Dendritic cell treated with granulocyte-macrophage colony-stimulating factor and Interleukin-4, amounts not matched to agents 40 ng/mL and 50 ng/mL, for 4 days (primary cell): Measurements from ENCODE around the gene KIF13A.
"Not testable (repeated sequence)": the region's sequence is repeated elsewhere in the genome, so short reads cannot be mapped to it uniquely, and the experiment has no call there.

Source experiments
- H3K27ac Mint-ChIP-seq: one replicate; pipeline ENCODE4 v1.8.0; 2022; ENCODE audit warnings: mild to moderate bottlenecking, mixed read lengths
- H3K27me3 Mint-ChIP-seq: one replicate; pipeline ENCODE4 v1.8.0; 2022; ENCODE audit warnings: mild to moderate bottlenecking, mixed read lengths
- H3K36me3 Mint-ChIP-seq: one replicate; pipeline ENCODE4 v1.8.0; 2022; ENCODE audit warnings: low read depth, mixed read lengths
- H3K4me1 Mint-ChIP-seq: one replicate; pipeline ENCODE4 v1.8.0; 2022; ENCODE audit warnings: low read depth, mixed read lengths
- H3K4me3 Mint-ChIP-seq: one replicate; pipeline ENCODE4 v1.8.0; 2022; ENCODE audit warnings: mild to moderate bottlenecking, moderate library complexity, mixed read lengths
- H3K9me3 Mint-ChIP-seq: one replicate; pipeline ENCODE4 v1.8.0; 2022; ENCODE audit warnings: mixed read lengths
- intact Hi-C: fragments of 100-400 bp; cut with micrococcal nuclease; formaldehyde crosslinking; loops from one replicate; pipeline ENCODE4 v1.15.0; 2022

The KIF13A gene

DNA sequence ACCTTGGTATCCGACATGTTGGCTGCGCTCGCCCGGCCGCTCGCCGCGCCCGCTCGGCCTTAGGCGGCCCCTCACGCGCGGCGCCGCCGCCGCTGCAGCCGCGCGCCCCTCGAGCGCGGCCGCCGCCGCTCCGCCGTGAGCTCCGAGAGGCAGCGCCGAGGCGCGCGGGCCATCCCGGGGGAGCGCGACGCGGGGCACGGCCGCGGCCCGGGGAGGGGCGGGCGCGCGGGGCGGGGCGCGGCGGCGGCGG is at the start of gene KIF13A:
Gene KIF13A, minus strand, starts transcription at position 189 of the 250 bp plus-strand sequence. Its CDS starts 172 bp downstream, at position 17.
- peaks cover 9% of the 10 kb centered on the region for H3K36me3 Mint-ChIP-seq
- H3K27me3 Mint-ChIP-seq = peaks cover 3% of the 10 kb centered on the region
- H3K27ac Mint-ChIP-seq = peak within 1 kb of the TSS; percentile 87
- H3K4me3 Mint-ChIP-seq = peak within 1 kb of the TSS; percentile 88
- H3K4me1 Mint-ChIP-seq = peaks cover 56% of the 10 kb centered on the region
- no peaks in the 10 kb centered on the region for H3K9me3 Mint-ChIP-seq
- intact Hi-C loops = loop anchor here (1.0 to 10.0 kb wide), 3 partner anchors 53 to 135 kb away; partner anchors contain the start of gene NHLRC1

DNA sequence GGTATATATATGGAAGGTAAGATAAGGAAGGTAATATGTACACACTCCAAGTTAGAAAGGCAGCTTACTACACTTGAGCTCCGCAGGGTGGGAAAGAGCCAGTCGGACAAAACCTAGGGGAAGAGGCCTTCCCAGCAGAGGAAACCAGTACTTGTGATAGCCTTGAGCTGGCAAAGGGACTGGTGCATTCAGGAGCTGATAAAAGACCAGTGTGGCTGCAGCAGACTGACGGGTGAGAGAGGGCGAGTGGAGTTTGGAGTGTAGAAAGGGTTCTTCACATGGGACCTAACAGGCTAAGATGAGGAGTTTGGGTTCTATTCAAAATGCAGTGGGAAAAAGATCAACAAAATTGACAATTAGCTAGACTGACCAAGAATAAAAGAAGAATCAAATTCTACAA is 49.3 kb upstream of the KIF13A start:
- H3K27ac Mint-ChIP-seq = no peak overlapping the region
- H3K9me3 Mint-ChIP-seq = no peaks in the 10 kb centered on the region
- H3K36me3 Mint-ChIP-seq = no peaks in the 10 kb centered on the region
- intact Hi-C loops = no loop called here
- H3K4me3 Mint-ChIP-seq = no peak overlapping the region
- H3K27me3 Mint-ChIP-seq = no peaks in the 10 kb centered on the region
- H3K4me1 Mint-ChIP-seq = no peaks in the 10 kb centered on the region

DNA sequence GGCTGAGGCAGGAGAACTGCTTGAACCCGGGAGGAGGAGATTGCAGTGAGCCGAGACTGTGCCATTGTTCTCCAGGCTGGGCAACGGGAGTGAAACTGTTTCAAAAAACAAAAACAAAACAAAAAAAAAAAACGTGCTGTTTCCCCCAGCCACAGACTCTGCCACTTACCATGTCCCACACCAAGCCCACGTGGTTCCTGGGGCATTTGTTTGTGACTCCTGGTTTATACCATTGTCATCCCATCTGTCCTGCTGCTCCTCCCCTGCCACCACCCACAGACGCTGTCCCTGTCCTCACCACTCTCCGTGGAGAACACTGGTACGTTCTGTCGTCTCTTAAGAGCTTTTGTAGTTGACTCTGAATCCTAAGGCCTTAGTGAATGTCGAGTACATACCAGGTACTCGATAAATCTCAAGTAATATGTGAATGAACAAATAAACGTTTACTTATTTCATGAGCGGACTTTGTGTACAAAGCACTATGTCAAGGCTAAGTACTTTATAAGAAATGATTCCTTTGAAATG is 48.0 kb upstream of the KIF13A start:
- Mint-ChIP-seq H3K27ac (no peak overlapping the region), H3K27me3 (no peaks in the 10 kb centered on the region), H3K4me1 (no peaks in the 10 kb centered on the region), H3K4me3 (no peak overlapping the region), H3K36me3 (no peaks in the 10 kb centered on the region), H3K9me3 (no peaks in the 10 kb centered on the region)
- intact Hi-C loops = no loop called here

- no peak overlapping the region for H3K4me3 Mint-ChIP-seq
- no peaks in the 10 kb centered on the region for H3K27me3 Mint-ChIP-seq
- intact Hi-C loops = no loop called here
- no peaks in the 10 kb centered on the region for H3K4me1 Mint-ChIP-seq
- no peaks in the 10 kb centered on the region for H3K9me3 Mint-ChIP-seq
- no peak overlapping the region for H3K27ac Mint-ChIP-seq
- no peaks in the 10 kb centered on the region for H3K36me3 Mint-ChIP-seq
Measured at GRCh38 chr6:18034798-18035202, 47.4 kb upstream of the KIF13A start.

DNA sequence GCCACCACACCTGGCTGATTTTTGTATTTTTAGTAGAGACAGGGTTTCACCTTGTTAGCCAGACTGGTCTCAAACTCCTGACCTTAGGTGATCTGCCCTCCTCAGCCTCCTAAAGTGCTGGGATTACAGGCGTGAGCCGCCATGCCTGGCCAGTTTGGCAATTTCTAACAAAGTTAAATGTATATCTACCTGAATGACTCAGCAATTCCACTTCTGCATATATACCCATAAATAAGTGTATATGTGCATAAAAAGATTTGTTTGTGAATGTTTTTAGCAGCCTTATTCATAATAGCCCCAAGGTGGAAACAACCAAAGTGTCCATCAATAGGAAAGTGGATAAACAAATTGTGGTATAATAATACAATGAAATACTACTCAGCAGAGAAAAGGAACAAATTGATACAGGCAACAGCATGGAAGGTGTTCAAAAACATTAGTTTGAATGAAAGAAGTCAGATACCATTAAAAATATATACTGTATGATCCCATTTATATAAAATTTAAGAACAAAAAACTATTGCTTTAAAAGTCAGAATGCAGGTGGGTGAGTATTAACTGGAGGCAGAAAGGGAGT is 44.3 kb upstream of the KIF13A start:
- intact Hi-C loops = no loop called here
- Mint-ChIP-seq H3K36me3 (no peaks in the 10 kb centered on the region), H3K4me1 (no peaks in the 10 kb centered on the region), H3K27me3 (no peaks in the 10 kb centered on the region), H3K9me3 (no peaks in the 10 kb centered on the region), H3K27ac (no peak overlapping the region), H3K4me3 (no peak overlapping the region)

GRCh38 chr6:18031189-18031588 is 43.8 kb upstream of the KIF13A start:
- Mint-ChIP-seq H3K4me3 (no peak overlapping the region), H3K27ac (no peak overlapping the region), H3K9me3 (no peaks in the 10 kb centered on the region), H3K36me3 (no peaks in the 10 kb centered on the region), H3K4me1 (no peaks in the 10 kb centered on the region), H3K27me3 (no peaks in the 10 kb centered on the region)
- intact Hi-C loops = no loop called here

DNA sequence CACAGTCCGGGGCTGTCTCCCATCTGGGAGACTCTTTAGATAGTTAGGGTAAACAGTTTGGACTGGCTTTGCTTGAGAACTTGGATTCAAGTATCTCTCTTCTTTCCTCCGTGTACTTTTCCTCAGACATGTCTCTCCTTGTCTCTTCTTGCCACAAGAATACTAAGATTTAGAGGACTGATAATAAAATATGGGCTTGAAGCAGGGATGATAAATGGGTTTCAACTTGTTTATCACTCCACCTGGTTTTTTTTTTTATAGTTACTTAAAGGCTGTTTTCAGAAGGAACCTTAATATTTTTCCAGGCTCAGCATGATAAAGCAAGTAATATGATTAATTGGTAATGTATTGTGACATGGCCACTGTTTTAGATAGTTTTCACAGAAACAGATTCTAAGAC is 40.9 kb upstream of the KIF13A start:
- H3K36me3 Mint-ChIP-seq = no peaks in the 10 kb centered on the region
- no peak overlapping the region for H3K4me3 Mint-ChIP-seq
- peaks cover 3% of the 10 kb centered on the region for H3K27me3 Mint-ChIP-seq
- intact Hi-C loops = no loop called here
- no peak overlapping the region for H3K27ac Mint-ChIP-seq
- H3K4me1 Mint-ChIP-seq = no peaks in the 10 kb centered on the region
- H3K9me3 Mint-ChIP-seq = no peaks in the 10 kb centered on the region

DNA sequence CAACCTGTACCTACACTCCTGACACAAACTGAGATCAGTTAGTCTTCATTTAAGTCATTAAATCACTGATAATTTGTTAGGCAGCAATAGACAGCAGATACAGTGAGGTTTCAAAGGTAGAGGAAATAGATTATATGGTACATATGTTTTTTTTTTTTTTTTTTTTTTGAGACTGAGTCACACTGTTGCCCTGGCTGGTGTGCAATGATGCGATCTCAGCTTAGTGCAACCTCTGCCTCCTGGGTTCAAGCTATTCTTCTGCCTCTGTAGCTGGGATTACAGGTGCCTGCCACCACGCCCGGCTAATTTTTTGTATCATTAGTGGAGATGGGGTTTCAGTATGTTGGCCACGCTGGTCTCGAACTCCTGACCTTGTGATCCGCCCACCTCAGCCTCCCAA is 38.2 kb upstream of the KIF13A start:
- Mint-ChIP-seq H3K9me3 (no peaks in the 10 kb centered on the region), H3K36me3 (no peaks in the 10 kb centered on the region), H3K4me1 (no peaks in the 10 kb centered on the region), H3K27me3 (peaks cover 11% of the 10 kb centered on the region), H3K27ac (no peak overlapping the region), H3K4me3 (no peak overlapping the region)
- intact Hi-C loops = no loop called here

DNA sequence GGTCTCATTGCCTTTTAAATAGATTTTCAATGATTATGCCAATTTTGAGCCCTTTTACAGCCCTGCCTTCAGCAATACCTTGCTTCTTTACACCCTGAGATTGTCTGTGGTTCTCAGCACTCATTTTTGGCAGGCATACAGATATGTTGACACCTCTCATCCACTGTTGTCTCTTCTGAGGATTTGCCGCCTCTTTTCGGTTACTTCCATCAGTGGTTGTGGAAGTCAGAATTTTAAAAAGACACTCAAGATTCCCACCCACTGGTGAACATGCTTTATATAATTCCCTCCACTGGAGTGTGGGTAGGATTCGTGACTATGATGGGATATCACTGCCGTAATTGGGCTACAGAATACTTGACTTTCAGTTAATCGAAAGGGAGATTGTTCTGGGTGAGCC is 37.4 kb upstream of the KIF13A start:
- intact Hi-C loops = no loop called here

GRCh38 chr6:18023891-18024290 is 36.5 kb upstream of the KIF13A start:
- H3K36me3 Mint-ChIP-seq = no peaks in the 10 kb centered on the region
- H3K4me1 Mint-ChIP-seq = no peaks in the 10 kb centered on the region
- intact Hi-C loops = no loop called here
- peaks cover 27% of the 10 kb centered on the region for H3K27me3 Mint-ChIP-seq
- no peaks in the 10 kb centered on the region for H3K9me3 Mint-ChIP-seq
- no peak overlapping the region for H3K4me3 Mint-ChIP-seq
- H3K27ac Mint-ChIP-seq = no peak overlapping the region

More for the DNA sequence above, 37.4 kb upstream of the KIF13A start:
- Mint-ChIP-seq H3K4me3 (no peak overlapping the region), H3K27me3 (peaks cover 17% of the 10 kb centered on the region), H3K27ac (no peak overlapping the region), H3K9me3 (no peaks in the 10 kb centered on the region), H3K4me1 (no peaks in the 10 kb centered on the region), H3K36me3 (no peaks in the 10 kb centered on the region)

GRCh38 chr6:18022398-18023231 is 35.2 kb upstream of the KIF13A start:
- H3K4me1 Mint-ChIP-seq = no peaks in the 10 kb centered on the region
- no peaks in the 10 kb centered on the region for H3K9me3 Mint-ChIP-seq
- H3K4me3 Mint-ChIP-seq = no peak overlapping the region
- H3K36me3 Mint-ChIP-seq = no peaks in the 10 kb centered on the region
- intact Hi-C loops = no loop called here
- no peak overlapping the region for H3K27ac Mint-ChIP-seq
- peaks cover 33% of the 10 kb centered on the region for H3K27me3 Mint-ChIP-seq

- no peaks in the 10 kb centered on the region for H3K4me1 Mint-ChIP-seq
- H3K27ac Mint-ChIP-seq = no peak overlapping the region
Measured at GRCh38 chr6:18021166-18021850, 33.9 kb upstream of the KIF13A start.

DNA sequence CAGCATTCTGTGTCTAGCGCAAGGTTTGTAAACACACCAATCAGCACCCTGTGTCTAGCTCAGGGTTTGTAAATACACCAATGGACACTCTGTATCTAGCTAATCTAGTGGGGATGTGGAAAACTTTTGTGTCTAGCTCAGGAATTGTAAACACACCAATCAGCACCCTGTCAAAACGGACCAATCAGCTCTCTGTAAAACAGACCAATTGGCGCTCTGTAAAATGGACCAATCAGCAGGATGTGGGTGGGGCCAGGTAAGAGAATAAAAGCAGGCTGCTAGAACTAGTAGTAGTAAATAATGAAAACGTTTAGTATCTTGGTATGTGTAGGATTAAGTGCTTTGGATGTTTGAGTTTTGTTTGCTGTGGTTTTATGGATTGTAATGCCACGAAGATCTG is 33.1 kb upstream of the KIF13A start:
- H3K27ac Mint-ChIP-seq, H3K36me3 Mint-ChIP-seq, H3K4me1 Mint-ChIP-seq, H3K9me3 Mint-ChIP-seq, intact Hi-C loops, H3K4me3 Mint-ChIP-seq: not testable (repeated sequence)
- H3K27me3 Mint-ChIP-seq = peaks cover 33% of the 10 kb centered on the region

More at GRCh38 chr6:18021166-18021850, 33.9 kb upstream of the KIF13A start:
- H3K4me3 Mint-ChIP-seq = no peak overlapping the region
- no peaks in the 10 kb centered on the region for H3K9me3 Mint-ChIP-seq
- H3K27me3 Mint-ChIP-seq = peaks cover 33% of the 10 kb centered on the region
- H3K36me3 Mint-ChIP-seq = no peaks in the 10 kb centered on the region
- intact Hi-C loops = no loop called here
